Mononuclear cell (primary cell): ENCODE measurements around the gene GTF3C4. TPM values are rescaled to one million over a fixed set of nuclear protein-coding genes. Genes with fewer than 3 reads are reported as not detected.

ENCODE experiments used
- H3K27me3 ChIP-seq: 2 replicates; pipeline ENCODE4 v1.6.0; 2011; ENCODE audit warnings: low read length, control low read depth; ENCODE audit not compliant: insufficient read depth
- H3K4me1 ChIP-seq: 2 replicates; pipeline ENCODE4 v1.5.1; 2011; ENCODE audit warnings: mild to moderate bottlenecking, low read length, control low read depth; ENCODE audit not compliant: insufficient read depth
- H3K4me3 ChIP-seq: 2 replicates; pipeline ENCODE4 v1.5.1; 2011; ENCODE audit warnings: mild to moderate bottlenecking, low read length, moderate library complexity
- H3K9me3 ChIP-seq: 2 replicates; pipeline ENCODE4 v1.5.1; 2011; ENCODE audit warnings: low read depth, mild to moderate bottlenecking, control low read depth, low read length
- total RNA-seq: library from RNA; depleted of rRNA; stranded (reverse); fragments of >200 nt; gene quantifications from one replicate; pipeline ENCODE4 v1.2.3, GENCODE V29; 2012

The GTF3C4 gene
- total RNA-seq, 1 donor = 17.6 TPM

DNA sequence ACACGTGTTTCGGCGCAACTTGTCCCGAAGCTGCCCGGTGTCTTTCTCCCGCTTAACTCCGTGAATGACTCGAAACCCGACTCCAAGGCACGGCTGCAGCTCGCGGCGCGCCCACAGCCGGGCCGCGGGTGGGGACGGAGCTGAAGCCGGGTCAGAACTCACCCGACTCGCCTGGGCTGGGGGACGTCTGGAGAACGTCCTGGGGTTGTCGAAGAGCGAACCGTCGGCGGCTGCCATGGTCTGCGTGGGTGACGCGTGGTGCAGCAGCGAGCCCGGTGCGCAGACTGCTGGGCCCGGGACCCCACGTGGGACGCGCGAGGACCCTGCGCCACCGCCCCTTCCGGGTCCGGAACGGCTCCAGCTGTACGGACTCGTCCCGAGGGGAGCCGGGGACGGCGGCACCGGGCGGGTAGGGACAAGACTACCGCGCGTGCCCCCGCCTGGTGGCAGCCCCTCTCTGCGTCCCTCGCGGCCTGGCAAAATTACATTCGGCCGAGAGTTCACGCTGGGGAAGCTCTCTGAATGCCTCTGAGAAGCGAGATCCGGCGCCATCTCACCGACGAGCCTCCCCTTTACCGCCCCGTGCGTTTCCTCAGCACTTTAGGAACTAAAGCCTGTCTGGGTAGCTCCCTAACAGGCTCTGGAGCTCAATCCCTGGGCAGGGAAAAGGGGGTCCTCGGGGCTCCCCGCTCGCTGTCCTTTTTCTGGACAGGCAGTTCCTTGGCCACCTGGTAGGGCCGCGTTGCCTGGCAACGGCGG, 387 bp upstream of the GTF3C4 start, which contains the start of gene DDX31:
Gene DDX31, minus strand, starts transcription at position 286 of the 759 bp plus-strand sequence. Its CDS starts 49 bp downstream, at position 237.
- Histone ChIP-seq H3K4me1 (peaks cover 34% of the 10 kb centered on the region), H3K9me3 (no peaks in the 10 kb centered on the region), H3K4me3 (peak within 1 kb of the TSS; percentile 100), H3K27me3 (no peaks in the 10 kb centered on the region)

DNA sequence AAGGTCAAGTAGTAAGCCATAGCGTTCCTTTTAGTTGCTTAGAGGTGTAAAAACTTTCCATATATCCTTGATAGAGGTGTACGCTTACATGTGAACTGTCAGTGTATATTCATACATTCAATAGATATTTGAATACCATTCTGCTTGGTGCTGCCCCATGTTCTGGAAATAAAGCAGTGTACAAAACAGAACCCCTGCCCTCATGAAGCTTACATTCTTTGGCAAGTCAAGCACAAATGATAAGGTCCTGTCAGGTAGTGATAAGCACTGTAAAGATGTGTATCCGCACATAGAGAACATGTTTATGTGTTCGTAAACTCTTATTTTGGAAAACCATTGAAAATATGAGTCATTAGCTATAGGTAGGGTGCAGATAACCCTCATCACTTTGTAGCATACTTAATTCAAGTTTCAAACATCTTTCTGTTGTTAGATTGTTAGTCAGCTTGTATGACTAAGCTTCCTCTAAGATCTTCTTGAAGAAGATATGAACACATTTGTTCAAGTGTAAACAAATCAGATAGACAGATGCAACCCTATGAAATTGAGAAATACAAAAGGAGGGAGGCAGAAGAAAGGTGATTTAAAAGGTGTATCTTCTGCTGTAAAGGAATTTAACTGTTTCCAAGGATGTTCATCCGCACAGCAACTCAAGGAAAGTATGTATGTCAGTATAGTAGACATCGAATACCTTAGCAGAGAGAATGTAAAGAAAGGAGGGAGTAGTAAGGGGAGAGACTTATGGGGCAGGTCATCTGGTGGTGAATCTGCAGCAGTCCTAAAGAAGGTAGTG, 1.6 kb downstream of the GTF3C4 start:
- H3K27me3 ChIP-seq = no peaks in the 10 kb centered on the region
- peaks cover 34% of the 10 kb centered on the region for H3K4me1 ChIP-seq
- no peak overlapping the region for H3K4me3 ChIP-seq
- H3K9me3 ChIP-seq = no peaks in the 10 kb centered on the region

DNA sequence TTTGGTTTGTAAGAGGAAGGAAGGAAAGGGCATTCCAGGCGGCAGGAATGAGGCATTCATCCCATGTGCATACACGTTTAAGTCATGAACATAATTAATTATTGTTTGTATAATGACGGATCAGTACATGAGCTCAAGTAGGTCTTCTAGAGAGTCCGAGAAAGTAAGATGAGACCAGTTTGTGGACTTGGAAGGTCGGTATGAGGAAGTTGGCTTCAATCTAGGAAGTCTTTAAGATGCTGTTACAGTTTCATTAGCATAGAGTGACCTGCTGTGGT, 2.1 kb downstream of the GTF3C4 start:
- H3K27me3 ChIP-seq = no peaks in the 10 kb centered on the region
- H3K4me1 ChIP-seq = peaks cover 34% of the 10 kb centered on the region
- no peak overlapping the region for H3K4me3 ChIP-seq
- no peaks in the 10 kb centered on the region for H3K9me3 ChIP-seq

DNA sequence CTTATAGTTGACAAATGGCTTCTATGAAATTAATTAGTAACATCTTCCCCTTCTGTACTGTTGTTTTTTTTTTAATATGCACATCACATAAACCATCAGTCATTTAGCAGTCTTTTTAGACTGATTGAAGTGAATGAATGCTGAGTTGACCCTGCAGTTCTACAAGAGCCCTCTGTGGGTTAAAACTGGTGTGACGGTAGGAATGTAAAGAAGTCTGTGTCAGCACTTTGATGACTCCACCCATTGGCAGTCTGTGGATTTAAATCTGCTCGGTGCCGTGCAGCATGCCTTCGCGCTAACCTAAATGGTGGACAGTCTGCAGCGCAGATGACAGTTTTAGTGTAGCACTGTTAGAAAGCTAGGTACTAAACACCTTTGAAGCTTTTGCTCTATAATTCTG, 3.1 kb downstream of the GTF3C4 start:
- peaks cover 34% of the 10 kb centered on the region for H3K4me1 ChIP-seq
- H3K9me3 ChIP-seq = no peaks in the 10 kb centered on the region
- no peaks in the 10 kb centered on the region for H3K27me3 ChIP-seq
- H3K4me3 ChIP-seq = no peak overlapping the region

- no peaks in the 10 kb centered on the region for H3K9me3 ChIP-seq
- peaks cover 30% of the 10 kb centered on the region for H3K4me1 ChIP-seq
- no peaks in the 10 kb centered on the region for H3K27me3 ChIP-seq
- no peak overlapping the region for H3K4me3 ChIP-seq
Measured at GRCh38 chr9:132674485-132674884, 4.2 kb downstream of the GTF3C4 start.

DNA sequence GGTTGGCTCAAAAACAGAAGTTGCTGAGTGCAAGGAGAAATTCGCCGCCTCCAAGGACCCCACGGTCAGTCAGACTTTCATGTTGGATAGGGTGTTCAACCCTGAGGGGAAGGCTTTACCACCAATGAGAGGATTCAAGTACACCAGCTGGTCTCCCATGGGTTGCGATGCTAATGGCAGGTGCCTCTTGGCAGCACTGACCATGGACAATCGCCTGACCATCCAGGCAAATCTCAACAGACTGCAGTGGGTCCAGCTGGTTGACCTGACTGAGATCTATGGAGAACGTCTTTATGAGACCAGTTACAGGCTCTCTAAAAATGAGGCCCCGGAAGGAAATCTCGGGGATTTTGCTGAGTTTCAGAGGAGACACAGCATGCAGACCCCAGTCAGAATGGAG, 7.7 kb downstream of the GTF3C4 start:
- no peaks in the 10 kb centered on the region for H3K9me3 ChIP-seq
- no peak overlapping the region for H3K4me3 ChIP-seq
- H3K4me1 ChIP-seq = peaks cover 5% of the 10 kb centered on the region
- H3K27me3 ChIP-seq = no peaks in the 10 kb centered on the region

DNA sequence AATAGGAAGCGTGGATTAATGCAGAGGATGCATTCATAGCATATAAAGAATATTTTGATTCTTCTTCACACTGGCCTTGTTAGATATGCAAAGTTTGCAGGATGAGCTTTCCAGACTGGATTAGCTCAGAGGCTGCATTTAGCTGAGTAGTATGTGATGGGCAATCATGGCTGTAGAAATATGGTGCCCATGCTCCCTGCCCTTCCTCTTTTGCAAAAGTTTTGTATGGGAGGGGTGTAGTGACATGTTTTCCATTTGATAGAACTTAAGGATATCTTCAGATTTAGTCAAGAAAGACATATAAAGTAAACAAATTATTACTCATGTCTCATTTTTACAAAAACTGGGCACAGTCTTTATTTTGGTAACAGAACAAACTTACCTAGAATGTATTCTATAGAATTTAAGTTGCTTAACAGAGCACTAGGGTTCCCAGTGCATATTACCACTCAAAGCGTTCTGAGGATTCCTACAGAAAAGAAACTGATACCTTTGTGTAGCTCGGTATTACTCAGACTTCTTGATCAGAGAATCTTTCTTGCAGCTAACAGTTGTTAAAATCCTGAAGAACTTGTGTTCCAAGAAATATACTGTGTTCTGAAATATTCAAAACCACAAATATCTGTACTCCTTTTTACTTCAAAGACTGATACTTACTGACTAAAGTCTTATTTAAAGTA, 9.8 kb downstream of the GTF3C4 start:
- Histone ChIP-seq H3K4me1 (no peaks in the 10 kb centered on the region), H3K4me3 (no peak overlapping the region), H3K27me3 (no peaks in the 10 kb centered on the region), H3K9me3 (no peaks in the 10 kb centered on the region)

- Histone ChIP-seq H3K9me3 (no peaks in the 10 kb centered on the region), H3K27me3 (no peaks in the 10 kb centered on the region), H3K4me1 (no peaks in the 10 kb centered on the region), H3K4me3 (no peak overlapping the region)
Measured at GRCh38 chr9:132681561-132681960, 11.3 kb downstream of the GTF3C4 start.

GRCh38 chr9:132683873-132684272, 13.6 kb downstream of the GTF3C4 start:
- no peak overlapping the region for H3K4me3 ChIP-seq
- H3K4me1 ChIP-seq = no peaks in the 10 kb centered on the region
- H3K27me3 ChIP-seq = no peaks in the 10 kb centered on the region
- H3K9me3 ChIP-seq = no peaks in the 10 kb centered on the region

DNA sequence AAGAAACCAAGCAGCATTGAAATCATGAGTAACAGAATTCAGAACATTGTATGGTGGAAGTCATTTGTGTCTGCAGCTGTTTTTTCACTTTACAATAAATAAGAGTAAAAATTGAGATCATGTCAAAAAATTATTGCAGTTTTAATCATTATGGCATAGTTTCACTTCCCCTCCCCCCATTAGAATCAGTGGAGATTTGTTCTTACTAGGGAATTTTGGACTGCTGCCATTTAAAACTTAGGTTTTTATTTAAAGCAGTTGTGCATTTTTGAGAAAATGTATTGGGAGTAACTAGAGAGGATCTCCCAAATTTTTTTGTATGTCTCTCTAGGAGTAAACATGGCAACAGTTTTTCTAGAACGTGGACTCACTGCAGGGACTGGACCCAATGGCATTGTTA, 20.4 kb downstream of the GTF3C4 start:
- no peaks in the 10 kb centered on the region for H3K27me3 ChIP-seq
- H3K9me3 ChIP-seq = no peaks in the 10 kb centered on the region
- no peaks in the 10 kb centered on the region for H3K4me1 ChIP-seq
- no peak overlapping the region for H3K4me3 ChIP-seq

DNA sequence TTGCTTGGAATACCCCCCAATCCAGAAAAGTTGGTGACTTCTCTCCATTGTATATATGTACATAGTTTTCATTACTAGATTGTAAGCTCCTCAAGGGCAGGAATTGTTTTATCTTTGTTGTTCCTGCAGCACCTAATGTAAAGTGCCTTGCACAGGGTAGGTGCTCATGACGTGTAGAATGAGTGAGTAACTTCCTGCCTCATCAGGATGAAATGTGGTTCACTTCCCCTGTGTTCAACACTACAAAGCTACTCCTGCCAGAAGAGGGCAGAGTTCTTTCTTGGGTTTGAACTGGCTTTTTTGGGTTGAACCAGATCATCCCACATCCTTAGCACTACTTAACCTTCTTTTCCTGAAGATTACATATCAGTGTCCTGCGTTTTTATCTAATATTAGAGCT, 23.9 kb downstream of the GTF3C4 start:
- Histone ChIP-seq H3K4me1 (no peaks in the 10 kb centered on the region), H3K9me3 (peaks cover 27% of the 10 kb centered on the region), H3K27me3 (no peaks in the 10 kb centered on the region), H3K4me3 (no peak overlapping the region)

DNA sequence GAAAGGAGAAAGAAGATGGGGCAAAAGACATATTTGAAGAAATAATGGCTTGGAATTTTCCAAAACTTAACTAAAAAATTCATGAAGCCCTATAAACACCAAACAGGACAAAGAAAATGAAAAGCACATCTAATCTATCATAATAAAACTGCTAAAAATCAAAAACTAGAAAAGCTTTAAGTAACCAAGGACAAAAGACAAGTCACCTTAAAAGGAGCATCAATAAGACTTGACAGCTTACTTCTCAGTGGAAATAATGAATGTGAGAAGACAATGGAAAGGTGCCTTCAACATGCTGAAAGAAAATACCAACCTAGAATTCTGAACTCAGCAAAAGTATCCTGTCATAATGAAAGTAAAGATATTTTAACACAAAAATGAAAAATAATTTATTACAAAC, 27.0 kb downstream of the GTF3C4 start:
- Histone ChIP-seq H3K9me3 (peaks cover 27% of the 10 kb centered on the region), H3K27me3 (no peaks in the 10 kb centered on the region), H3K4me1 (no peaks in the 10 kb centered on the region), H3K4me3 (no peak overlapping the region)

GRCh38 chr9:132698989-132699388, 28.7 kb downstream of the GTF3C4 start:
- H3K4me1 ChIP-seq = no peaks in the 10 kb centered on the region
- H3K27me3 ChIP-seq = no peaks in the 10 kb centered on the region
- peaks cover 27% of the 10 kb centered on the region for H3K9me3 ChIP-seq
- no peak overlapping the region for H3K4me3 ChIP-seq

- Histone ChIP-seq H3K4me3 (no peak overlapping the region), H3K4me1 (no peaks in the 10 kb centered on the region), H3K27me3 (no peaks in the 10 kb centered on the region), H3K9me3 (peaks cover 27% of the 10 kb centered on the region)
Measured at GRCh38 chr9:132699956-132700355, 29.7 kb downstream of the GTF3C4 start.

DNA sequence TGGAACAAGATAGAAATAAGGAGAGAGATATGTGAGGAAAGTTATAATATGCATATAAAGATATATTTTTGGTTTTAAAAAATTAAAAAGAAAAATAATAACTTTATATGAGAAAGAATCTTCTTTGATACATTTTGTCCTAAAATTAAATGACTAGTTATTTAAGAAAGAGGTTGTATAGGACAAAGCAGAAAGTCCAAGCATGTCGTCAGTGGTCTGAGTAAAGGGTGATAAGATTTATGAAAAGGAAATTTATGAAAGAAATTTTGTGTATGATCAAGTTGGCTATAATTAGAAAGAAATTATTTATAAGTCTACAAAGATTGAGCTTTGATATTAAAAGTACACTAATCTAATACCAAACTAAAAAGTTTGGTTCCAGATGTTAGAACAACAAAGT, 32.0 kb downstream of the GTF3C4 start:
- Histone ChIP-seq H3K4me3 (no peak overlapping the region), H3K9me3 (peaks cover 12% of the 10 kb centered on the region), H3K4me1 (no peaks in the 10 kb centered on the region), H3K27me3 (no peaks in the 10 kb centered on the region)
